BE2C (cell line): ENCODE measurements around the gene PELI1.

ENCODE experiments used
- DNase-seq: peaks from one replicate; pipeline ENCODE4 v3.0.0-alpha.2; 2020
- H3K27me3 ChIP-seq: fragments of 250-450 bp; sonication (Bioruptor Pico); 2 replicates; pipeline ENCODE4 v1.5.1; 2020; ENCODE audit warnings: mild to moderate bottlenecking
- H3K36me3 ChIP-seq: fragments of 250-450 bp; sonication (Bioruptor Pico); 2 replicates; pipeline ENCODE4 v1.5.1; 2020; ENCODE audit warnings: mild to moderate bottlenecking
- H3K4me1 ChIP-seq: fragments of 250-450 bp; sonication (Bioruptor Pico); 2 replicates; pipeline ENCODE4 v1.5.1; 2020
- H3K4me3 ChIP-seq: 2 replicates; pipeline ENCODE4 v1.5.1; 2011; ENCODE audit warnings: low read depth, low read length
- H3K9me3 ChIP-seq: fragments of 250-450 bp; sonication (Bioruptor Pico); 2 replicates; pipeline ENCODE4 v1.5.1; 2020
- CTCF ChIP-seq: IDR thresholded peaks from 2 replicates; pipeline ENCODE4 v1.5.1; 2012; ENCODE audit warnings: mild to moderate bottlenecking, low read depth, low read length

The PELI1 gene

GRCh38 chr2:64145714-64146113 lies 1.5 kb upstream of the PELI1 start:
- Histone ChIP-seq H3K4me1 (no peaks in the 10 kb centered on the region), H3K4me3 (no peak overlapping the region), H3K27me3 (no peaks in the 10 kb centered on the region), H3K9me3 (no peaks in the 10 kb centered on the region), H3K36me3 (no peaks in the 10 kb centered on the region)
- no peak for TF ChIP-seq CTCF
- no peak for DNase-seq

GRCh38 chr2:64145119-64145518 lies 899 bp upstream of the PELI1 start:
- Histone ChIP-seq H3K27me3 (no peaks in the 10 kb centered on the region), H3K36me3 (no peaks in the 10 kb centered on the region), H3K4me1 (no peaks in the 10 kb centered on the region), H3K4me3 (no peak overlapping the region; the same call in 1 of the 2 replicates), H3K9me3 (no peaks in the 10 kb centered on the region)
- no peak for TF ChIP-seq CTCF
- DNase-seq: no peak

- peak overlapping the region; percentile 73 for H3K4me3 ChIP-seq
- no peaks in the 10 kb centered on the region for H3K27me3 ChIP-seq
- H3K36me3 ChIP-seq: no peaks in the 10 kb centered on the region
- no peaks in the 10 kb centered on the region for H3K4me1 ChIP-seq
- H3K9me3 ChIP-seq: no peaks in the 10 kb centered on the region
- TF ChIP-seq CTCF: no peak
- peak; percentile 25 for DNase-seq
Observed at GRCh38 chr2:64143169-64144056, 807 bp downstream of the PELI1 start.

- Histone ChIP-seq H3K4me1 (no peaks in the 10 kb centered on the region), H3K36me3 (no peaks in the 10 kb centered on the region), H3K9me3 (no peaks in the 10 kb centered on the region), H3K27me3 (no peaks in the 10 kb centered on the region), H3K4me3 (peak overlapping the region; percentile 73)
- DNase-seq: no peak
- TF ChIP-seq CTCF: no peak
Observed at GRCh38 chr2:64142741-64143168, 1.5 kb downstream of the PELI1 start.

GRCh38 chr2:64141674-64142405 lies 2.4 kb downstream of the PELI1 start:
- H3K4me3 ChIP-seq: peak overlapping the region; percentile 73

More at GRCh38 chr2:64141674-64142405, 2.4 kb downstream of the PELI1 start:
- no peak for DNase-seq
- H3K4me1 ChIP-seq: no peaks in the 10 kb centered on the region
- no peaks in the 10 kb centered on the region for H3K36me3 ChIP-seq
- H3K9me3 ChIP-seq: no peaks in the 10 kb centered on the region
- no peaks in the 10 kb centered on the region for H3K27me3 ChIP-seq
- no peak for TF ChIP-seq CTCF
